Brain microvascular endothelial cell (primary cell): ENCODE measurements around the gene OR7C1.

ENCODE experiments used
- DNase-seq: peaks from one replicate; pipeline ENCODE4 v3.0.0-alpha.2; 2020
- H3K27ac ChIP-seq: fragments of 250-450 bp; sonication (Bioruptor Pico); 2 replicates; pipeline ENCODE4 v1.5.1; 2020; ENCODE audit warnings: mild to moderate bottlenecking, moderate library complexity
- H3K27me3 ChIP-seq: fragments of 250-450 bp; sonication (Bioruptor Pico); replicated peaks from 2 replicates; pipeline ENCODE4 v1.5.1; 2020; ENCODE audit warnings: mild to moderate bottlenecking
- H3K36me3 ChIP-seq: fragments of 250-450 bp; sonication (Bioruptor Pico); replicated peaks from 2 replicates; pipeline ENCODE4 v1.5.1; 2020; ENCODE audit warnings: mild to moderate bottlenecking
- H3K4me3 ChIP-seq: 2 replicates; pipeline ENCODE4 v1.5.1; 2011; ENCODE audit warnings: low read depth, mild to moderate bottlenecking, control low read depth, low read length, moderate library complexity
- in situ Hi-C: cut with HindIII; loops from 2 replicates; pipeline ENCODE4 v1.10.0; 2017; ENCODE audit warnings: low sequenced_read_pairs, low pct_ligation_motif_present
- TF ChIP-seq, protein P1 (sequence below): IDR thresholded peaks from 2 replicates; pipeline ENCODE4 v1.5.1; 2011; ENCODE audit warnings: low read depth, mild to moderate bottlenecking, moderate library complexity, low read length, control low read depth, inconsistent platforms; ENCODE audit errors: missing control alignments

Gene OR7C1

DNA sequence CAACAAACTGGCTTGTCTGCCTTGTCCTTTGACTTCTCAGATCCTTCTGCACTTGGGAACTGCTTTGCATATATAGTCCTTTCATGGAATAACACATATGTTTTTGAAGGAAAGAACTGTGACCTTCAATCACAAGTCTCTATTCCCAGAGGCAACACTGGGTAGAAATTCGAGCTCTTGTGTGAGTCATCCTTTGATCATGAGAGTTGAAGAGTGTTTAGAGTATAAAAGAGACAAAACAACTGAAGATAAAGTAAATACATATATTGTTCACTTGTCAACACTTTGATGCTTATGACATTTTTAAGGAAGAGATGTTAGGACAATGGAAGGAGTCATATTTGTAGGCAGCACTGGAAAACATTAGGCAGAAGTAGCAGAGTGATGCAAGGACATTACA, 5.2 kb upstream of the OR7C1 start:
- Histone ChIP-seq H3K27me3 (no peaks in the 10 kb centered on the region), H3K4me3 (no peak overlapping the region), H3K27ac (no peak overlapping the region), H3K36me3 (no peaks in the 10 kb centered on the region)
- TF ChIP-seq, protein P1, sequence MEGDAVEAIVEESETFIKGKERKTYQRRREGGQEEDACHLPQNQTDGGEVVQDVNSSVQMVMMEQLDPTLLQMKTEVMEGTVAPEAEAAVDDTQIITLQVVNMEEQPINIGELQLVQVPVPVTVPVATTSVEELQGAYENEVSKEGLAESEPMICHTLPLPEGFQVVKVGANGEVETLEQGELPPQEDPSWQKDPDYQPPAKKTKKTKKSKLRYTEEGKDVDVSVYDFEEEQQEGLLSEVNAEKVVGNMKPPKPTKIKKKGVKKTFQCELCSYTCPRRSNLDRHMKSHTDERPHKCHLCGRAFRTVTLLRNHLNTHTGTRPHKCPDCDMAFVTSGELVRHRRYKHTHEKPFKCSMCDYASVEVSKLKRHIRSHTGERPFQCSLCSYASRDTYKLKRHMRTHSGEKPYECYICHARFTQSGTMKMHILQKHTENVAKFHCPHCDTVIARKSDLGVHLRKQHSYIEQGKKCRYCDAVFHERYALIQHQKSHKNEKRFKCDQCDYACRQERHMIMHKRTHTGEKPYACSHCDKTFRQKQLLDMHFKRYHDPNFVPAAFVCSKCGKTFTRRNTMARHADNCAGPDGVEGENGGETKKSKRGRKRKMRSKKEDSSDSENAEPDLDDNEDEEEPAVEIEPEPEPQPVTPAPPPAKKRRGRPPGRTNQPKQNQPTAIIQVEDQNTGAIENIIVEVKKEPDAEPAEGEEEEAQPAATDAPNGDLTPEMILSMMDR, result no peak
- in situ Hi-C loops, result no loop called here
- DNase-seq, result no peak

DNA sequence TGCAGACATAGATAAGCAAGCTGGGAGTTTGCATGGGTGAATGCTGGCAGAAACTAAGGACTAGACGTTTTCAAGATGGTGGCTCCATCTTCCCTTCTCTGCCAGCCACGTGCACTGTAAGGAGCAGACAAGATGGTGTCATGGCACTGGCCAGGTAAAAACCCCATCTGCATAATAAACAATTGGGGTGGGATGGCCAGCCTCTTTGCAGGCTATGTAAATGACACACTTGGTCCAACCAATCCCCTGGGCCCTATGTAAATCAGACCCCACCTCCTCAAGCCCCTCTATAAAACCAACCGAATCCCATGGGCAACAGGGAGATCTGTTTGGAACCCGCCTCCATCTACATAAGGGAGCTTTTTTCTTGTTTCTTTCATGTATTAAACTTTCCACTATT, 2.4 kb upstream of the OR7C1 start:
- in situ Hi-C loops, result no loop called here
- Histone ChIP-seq H3K27me3 (no peaks in the 10 kb centered on the region), H3K4me3 (no peak overlapping the region), H3K36me3 (no peaks in the 10 kb centered on the region), H3K27ac (no peak overlapping the region)
- DNase-seq, result no peak
- TF ChIP-seq, protein P1, result no peak

DNA sequence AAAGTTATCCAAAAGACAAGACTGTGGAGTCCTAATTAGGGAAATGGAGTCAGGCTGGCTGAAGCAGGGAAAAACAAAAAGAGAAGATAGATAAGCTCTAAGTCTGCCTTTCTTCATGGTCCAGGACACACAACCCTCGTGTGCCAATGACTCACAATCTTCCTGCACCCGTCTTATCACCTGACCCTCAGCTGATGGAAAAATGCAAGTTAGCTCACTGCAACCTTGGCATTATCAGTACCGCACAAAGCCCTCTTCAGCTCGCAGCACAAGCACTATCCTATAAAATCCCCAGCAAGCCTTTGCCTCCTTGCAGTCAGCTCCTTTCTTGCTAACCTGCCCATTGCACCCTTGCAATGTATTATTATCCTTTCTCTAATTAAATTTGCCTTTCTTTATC, 4.3 kb downstream of the OR7C1 start:
- in situ Hi-C loops, result no loop called here
- Histone ChIP-seq H3K4me3 (no peak overlapping the region), H3K27ac (no peak overlapping the region), H3K36me3 (no peaks in the 10 kb centered on the region), H3K27me3 (no peaks in the 10 kb centered on the region)
- DNase-seq, result no peak
- TF ChIP-seq, protein P1, result no peak

DNA sequence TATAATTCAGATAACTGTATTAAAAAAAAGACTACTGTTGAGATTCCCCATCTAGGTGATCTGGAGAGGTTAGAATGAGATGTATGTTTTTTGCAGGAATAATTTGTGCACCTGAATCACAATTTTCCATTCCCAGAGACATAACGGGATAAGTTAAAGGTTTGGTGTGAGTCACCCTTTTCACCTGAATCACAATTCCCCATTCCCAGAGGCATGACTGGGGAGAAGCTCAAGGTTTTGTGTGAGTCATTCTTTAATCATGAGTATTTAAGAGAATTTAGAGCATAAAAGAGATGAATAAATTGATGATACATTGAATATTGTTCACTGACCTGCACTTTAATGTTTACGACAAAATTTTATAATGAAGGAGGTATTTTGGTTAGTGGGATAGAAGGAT, 9.0 kb downstream of the OR7C1 start:
- in situ Hi-C loops, result no loop called here
- no peak overlapping the region for H3K4me3 ChIP-seq
- no peaks in the 10 kb centered on the region for H3K27me3 ChIP-seq
- no peak overlapping the region for H3K27ac ChIP-seq
- no peak for DNase-seq
- no peaks in the 10 kb centered on the region for H3K36me3 ChIP-seq
- TF ChIP-seq, protein P1, result no peak

DNA sequence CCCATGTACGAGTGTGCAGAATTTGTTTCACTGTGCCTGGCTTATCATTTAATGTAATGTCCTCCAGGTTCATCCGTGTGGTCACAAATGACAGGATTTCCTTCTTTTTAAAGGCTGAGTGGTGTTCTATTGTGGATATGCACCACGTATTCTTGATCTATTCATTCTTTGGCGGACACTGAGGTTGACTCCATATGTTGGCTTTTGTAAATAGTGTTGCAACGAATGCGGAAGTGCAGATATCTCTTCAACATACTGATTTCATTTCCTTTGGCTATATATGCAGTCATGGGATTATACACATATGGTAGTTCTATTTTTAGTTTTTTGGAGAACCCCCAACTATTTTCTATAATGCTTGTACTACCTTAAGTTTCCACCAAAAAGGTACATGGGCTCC, 13.0 kb downstream of the OR7C1 start:
- TF ChIP-seq, protein P1, result no peak
- no peak for DNase-seq
- Histone ChIP-seq H3K36me3 (no peaks in the 10 kb centered on the region), H3K4me3 (no peak overlapping the region), H3K27me3 (no peaks in the 10 kb centered on the region), H3K27ac (no peak overlapping the region)
- in situ Hi-C loops, result no loop called here

DNA sequence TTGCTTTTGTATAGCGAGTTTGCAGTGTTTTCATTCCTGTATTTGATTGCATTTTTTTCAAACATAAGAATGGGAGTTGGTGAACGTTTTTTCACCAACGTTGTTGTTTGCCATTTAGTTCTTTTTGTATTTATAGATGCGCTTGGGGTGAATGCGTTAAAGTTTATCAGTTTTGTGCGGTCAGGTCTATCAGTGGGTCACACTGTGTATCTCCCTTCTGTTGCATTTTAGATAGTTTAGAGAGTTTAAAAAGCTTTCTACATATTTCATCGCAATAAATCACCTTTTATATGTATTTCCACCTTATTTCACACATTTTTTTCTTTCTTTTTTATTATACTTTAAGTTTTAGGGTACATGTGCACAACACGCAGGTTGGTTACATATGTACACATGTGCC, 16.4 kb downstream of the OR7C1 start:
- no peak for DNase-seq
- in situ Hi-C loops, result no loop called here
- TF ChIP-seq, protein P1, result no peak

More for the DNA sequence above, 16.4 kb downstream of the OR7C1 start:
- H3K4me3 ChIP-seq, result no peak overlapping the region
- no peaks in the 10 kb centered on the region for H3K36me3 ChIP-seq
- H3K27ac ChIP-seq, result no peak overlapping the region
- H3K27me3 ChIP-seq, result no peaks in the 10 kb centered on the region
